HepG2 (cell line): ENCODE data around the gene THSD8. TPM values are rescaled to one million over a fixed set of nuclear protein-coding genes. Genes with fewer than 3 reads are reported as not detected.

Experiments used
- ARNTL ChIP-seq: sonication (generic); formaldehyde crosslinking; IDR thresholded peaks from 2 replicates; pipeline ENCODE4 v1.4.0; 2020; ENCODE audit warnings: mild to moderate bottlenecking, missing genetic modification reagents
- BCLAF1 ChIP-seq: fragments of 450-650 bp; IDR thresholded peaks from 2 replicates; pipeline ENCODE4 v1.6.1; 2017; ENCODE audit warnings: mild to moderate bottlenecking
- DNMT1 ChIP-seq: sonication (generic); formaldehyde crosslinking; IDR thresholded peaks from 2 replicates; pipeline ENCODE4 v1.5.1; 2020; ENCODE audit warnings: mild to moderate bottlenecking, missing genetic modification reagents
- KLF13 ChIP-seq: sonication (generic); formaldehyde crosslinking; IDR thresholded peaks from 2 replicates; pipeline ENCODE4 v1.4.0; 2020; ENCODE audit warnings: mild to moderate bottlenecking, missing genetic modification reagents
- MIXL1 ChIP-seq: IDR thresholded peaks from 2 replicates; pipeline ENCODE4 v1.6.1; 2016
- MXD3 ChIP-seq: IDR thresholded peaks from 2 replicates; pipeline ENCODE4 v1.6.1; 2016; ENCODE audit warnings: mild to moderate bottlenecking, missing biosample characterization, missing genetic modification reagents
- PHF21A ChIP-seq: sonication (generic); formaldehyde crosslinking; IDR thresholded peaks from 2 replicates; pipeline ENCODE4 v1.5.0; 2020; ENCODE audit warnings: mild to moderate bottlenecking, missing genetic modification reagents
- POLR2A ChIP-seq, 2 experiments: IDR thresholded peaks; 2 replicates each; pipeline ENCODE4 v1.6.1; 2011; ENCODE audit warnings: low read depth in 2 of 2, low read length in 2 of 2, mild to moderate bottlenecking in 1 of 2, moderate library complexity in 1 of 2; ENCODE audit not compliant: insufficient read depth in 1 of 2
- TCF7L2 ChIP-seq: IDR thresholded peaks from 2 replicates; pipeline ENCODE4 v1.6.1; 2011; ENCODE audit warnings: mild to moderate bottlenecking, low read depth, low read length, moderate library complexity
- THAP7 ChIP-seq: sonication (generic); formaldehyde crosslinking; IDR thresholded peaks from 2 replicates; pipeline ENCODE4 v1.8.1; 2023; ENCODE audit warnings: mild to moderate bottlenecking, missing genetic modification reagents
- ZMAT3 ChIP-seq: sonication (generic); formaldehyde crosslinking; conservative IDR thresholded peaks from 2 replicates; pipeline ENCODE4 v1.7.0; 2021; ENCODE audit warnings: missing genetic modification reagents
- ZNF143 ChIP-seq: sonication (generic); formaldehyde crosslinking; IDR thresholded peaks from 2 replicates; pipeline ENCODE4 v1.4.0; 2020; ENCODE audit warnings: missing genetic modification reagents
- ZNF160 ChIP-seq: sonication (generic); formaldehyde crosslinking; IDR thresholded peaks from 2 replicates; pipeline ENCODE4 v1.8.0; 2022; ENCODE audit warnings: mild to moderate bottlenecking, inconsistent platforms, missing genetic modification reagents
- ZNF253 ChIP-seq: sonication (generic); formaldehyde crosslinking; IDR thresholded peaks from 2 replicates; pipeline ENCODE4 v1.8.0; 2022; ENCODE audit warnings: mild to moderate bottlenecking, missing genetic modification reagents, borderline replicate concordance
- ZNF574 ChIP-seq: sonication (generic); formaldehyde crosslinking; IDR thresholded peaks from 2 replicates; pipeline ENCODE4 v1.4.0; 2020; ENCODE audit warnings: missing genetic modification reagents
- ZNF790 ChIP-seq: sonication (generic); formaldehyde crosslinking; IDR thresholded peaks from 2 replicates; pipeline ENCODE4 v1.8.0; 2022; ENCODE audit warnings: missing genetic modification reagents, mild to moderate bottlenecking, borderline replicate concordance
- polyA plus RNA-seq, 8 experiments: library from polyadenylated mRNA; depleted of rRNA in 3 of 8; stranded (reverse) in 7 of 8; unstranded in 1 of 8; fragments of >200 nt; fragmentation: Illumina TruSeq in 4 of 8; extraction: Trizol in 4 of 8; gene quantifications; 2 replicates each; pipeline versions ENCODE4 v1.2.1 to v1.2.3, GENCODE V29; 2011 to 2016; ENCODE audit warnings: low read depth in 4 of 8, missing spikeins in 1 of 8, mixed read lengths in 1 of 8; ENCODE audit not compliant: insufficient read depth in 1 of 8
- total RNA-seq, 5 experiments: library from RNA; depleted of rRNA; stranded (reverse); fragments of >200 nt; fragmentation: Illumina TruSeq; extraction: Trizol; gene quantifications; 2 replicates each; pipeline ENCODE4 v1.2.3, GENCODE V29; 2016; ENCODE audit warnings: low read depth in 1 of 5
- TF ChIP-seq, protein P1 (sequence below): sonication (generic); formaldehyde crosslinking; IDR thresholded peaks from 2 replicates; pipeline ENCODE4 v1.4.0; 2020; ENCODE audit warnings: missing genetic modification reagents, borderline replicate concordance
- TF ChIP-seq, protein P2 (sequence below): sonication (generic); formaldehyde crosslinking; IDR thresholded peaks from 2 replicates; pipeline ENCODE4 v1.8.1; 2022; ENCODE audit warnings: mild to moderate bottlenecking, missing genetic modification reagents

The THSD8 gene
- total and polyA plus RNA-seq, 2 of the 13 experiments (the other 11 are each of a cell fraction or from before 2014, with no cell fraction given), result 4.8 to 14.9 TPM

DNA sequence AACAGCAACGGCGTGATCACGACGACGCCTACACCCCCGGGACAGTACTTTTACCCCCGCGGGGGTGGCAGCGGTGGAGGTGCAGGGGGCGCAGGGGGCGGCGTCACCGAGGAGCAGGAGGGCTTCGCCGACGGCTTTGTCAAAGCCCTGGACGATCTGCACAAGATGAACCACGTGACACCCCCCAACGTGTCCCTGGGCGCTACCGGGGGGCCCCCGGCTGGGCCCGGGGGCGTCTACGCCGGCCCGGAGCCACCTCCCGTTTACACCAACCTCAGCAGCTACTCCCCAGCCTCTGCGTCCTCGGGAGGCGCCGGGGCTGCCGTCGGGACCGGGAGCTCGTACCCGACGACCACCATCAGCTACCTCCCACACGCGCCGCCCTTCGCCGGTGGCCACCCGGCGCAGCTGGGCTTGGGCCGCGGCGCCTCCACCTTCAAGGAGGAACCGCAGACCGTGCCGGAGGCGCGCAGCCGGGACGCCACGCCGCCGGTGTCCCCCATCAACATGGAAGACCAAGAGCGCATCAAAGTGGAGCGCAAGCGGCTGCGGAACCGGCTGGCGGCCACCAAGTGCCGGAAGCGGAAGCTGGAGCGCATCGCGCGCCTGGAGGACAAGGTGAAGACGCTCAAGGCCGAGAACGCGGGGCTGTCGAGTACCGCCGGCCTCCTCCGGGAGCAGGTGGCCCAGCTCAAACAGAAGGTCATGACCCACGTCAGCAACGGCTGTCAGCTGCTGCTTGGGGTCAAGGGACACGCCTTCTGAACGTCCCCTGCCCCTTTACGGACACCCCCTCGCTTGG lies 9.6 kb upstream of the THSD8 start (continued):
- TF ChIP-seq, protein P1, sequence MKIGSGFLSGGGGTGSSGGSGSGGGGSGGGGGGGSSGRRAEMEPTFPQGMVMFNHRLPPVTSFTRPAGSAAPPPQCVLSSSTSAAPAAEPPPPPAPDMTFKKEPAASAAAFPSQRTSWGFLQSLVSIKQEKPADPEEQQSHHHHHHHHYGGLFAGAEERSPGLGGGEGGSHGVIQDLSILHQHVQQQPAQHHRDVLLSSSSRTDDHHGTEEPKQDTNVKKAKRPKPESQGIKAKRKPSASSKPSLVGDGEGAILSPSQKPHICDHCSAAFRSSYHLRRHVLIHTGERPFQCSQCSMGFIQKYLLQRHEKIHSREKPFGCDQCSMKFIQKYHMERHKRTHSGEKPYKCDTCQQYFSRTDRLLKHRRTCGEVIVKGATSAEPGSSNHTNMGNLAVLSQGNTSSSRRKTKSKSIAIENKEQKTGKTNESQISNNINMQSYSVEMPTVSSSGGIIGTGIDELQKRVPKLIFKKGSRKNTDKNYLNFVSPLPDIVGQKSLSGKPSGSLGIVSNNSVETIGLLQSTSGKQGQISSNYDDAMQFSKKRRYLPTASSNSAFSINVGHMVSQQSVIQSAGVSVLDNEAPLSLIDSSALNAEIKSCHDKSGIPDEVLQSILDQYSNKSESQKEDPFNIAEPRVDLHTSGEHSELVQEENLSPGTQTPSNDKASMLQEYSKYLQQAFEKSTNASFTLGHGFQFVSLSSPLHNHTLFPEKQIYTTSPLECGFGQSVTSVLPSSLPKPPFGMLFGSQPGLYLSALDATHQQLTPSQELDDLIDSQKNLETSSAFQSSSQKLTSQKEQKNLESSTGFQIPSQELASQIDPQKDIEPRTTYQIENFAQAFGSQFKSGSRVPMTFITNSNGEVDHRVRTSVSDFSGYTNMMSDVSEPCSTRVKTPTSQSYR (CRISPR knock-in tag), result peak; percentile 53; the same call in 1 of the 2 replicates
- peak; percentile 54; the same call in 1 of the 2 replicates for TF ChIP-seq MXD3 (CRISPR knock-in tag)
- peak; percentile 72; the same call in 1 of the 2 replicates for TF ChIP-seq ZNF253 (CRISPR knock-in tag)
- TF ChIP-seq, protein P2, sequence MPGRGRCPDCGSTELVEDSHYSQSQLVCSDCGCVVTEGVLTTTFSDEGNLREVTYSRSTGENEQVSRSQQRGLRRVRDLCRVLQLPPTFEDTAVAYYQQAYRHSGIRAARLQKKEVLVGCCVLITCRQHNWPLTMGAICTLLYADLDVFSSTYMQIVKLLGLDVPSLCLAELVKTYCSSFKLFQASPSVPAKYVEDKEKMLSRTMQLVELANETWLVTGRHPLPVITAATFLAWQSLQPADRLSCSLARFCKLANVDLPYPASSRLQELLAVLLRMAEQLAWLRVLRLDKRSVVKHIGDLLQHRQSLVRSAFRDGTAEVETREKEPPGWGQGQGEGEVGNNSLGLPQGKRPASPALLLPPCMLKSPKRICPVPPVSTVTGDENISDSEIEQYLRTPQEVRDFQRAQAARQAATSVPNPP (CRISPR knock-in tag), result no peak
- TF ChIP-seq BCLAF1, result no peak
- no peak; the same call in 1 of the 2 replicates for TF ChIP-seq ZNF160
- TF ChIP-seq ZNF574, result peak; percentile 81
- TF ChIP-seq ZMAT3 (CRISPR knock-in tag), result no peak; the same call in 1 of the 2 replicates
- TF ChIP-seq DNMT1 (CRISPR knock-in tag), result peak; percentile 78; the same call in 1 of the 2 replicates
- TF ChIP-seq MIXL1, result 0 out of 2 replicates have a peak, but pooled peaks have one; percentile 13
- TF ChIP-seq TCF7L2, result no peak
- no peak for TF ChIP-seq ARNTL (CRISPR knock-in tag)
- TF ChIP-seq PHF21A, result peak; percentile 57
- no peak for TF ChIP-seq KLF13 (CRISPR knock-in tag)
- TF ChIP-seq POLR2A (IDR thresholded peaks at IDR 0.05; ENCODE audit: insufficient read depth in 1 of 2, low read depth in 2 of 2, low read length in 2 of 2), result peak; percentile 33 to 51; a peak in 2 of 4 replicates
- no peak for TF ChIP-seq THAP7 (CRISPR knock-in tag)
- no peak for TF ChIP-seq ZNF143 (CRISPR knock-in tag)
- TF ChIP-seq ZNF790 (CRISPR knock-in tag), result peak; percentile 89; the same call in 1 of the 2 replicates
